GM04504 (cell line): ENCODE results near the gene ODAD2.
"Not testable (repeated sequence)": the region's sequence is repeated elsewhere in the genome, so short reads cannot be mapped to it uniquely, and the experiment has no call there.

ENCODE experiments used
- DNase-seq: peaks from one replicate; pipeline ENCODE4 v3.0.0-alpha.2; 2012; ENCODE audit warnings: low read depth

Gene ODAD2

GRCh38 chr10:27970795-27971194 lies 28.1 kb downstream of the ODAD2 start:
- not testable (repeated sequence) for DNase-seq

GRCh38 chr10:27969931-27970330 lies 28.9 kb downstream of the ODAD2 start:
- not testable (repeated sequence) for DNase-seq

- DNase-seq: no peak
Observed at GRCh38 chr10:27959093-27959715, 39.7 kb downstream of the ODAD2 start.

GRCh38 chr10:27958383-27958782 lies 40.5 kb downstream of the ODAD2 start:
- not testable (repeated sequence) for DNase-seq

GRCh38 chr10:27950242-27950564 lies 48.7 kb downstream of the ODAD2 start:
- no peak for DNase-seq

GRCh38 chr10:27949528-27950241 lies 49.2 kb downstream of the ODAD2 start:
- no peak for DNase-seq

GRCh38 chr10:27948186-27948585 lies 50.7 kb downstream of the ODAD2 start:
- DNase-seq: peak; percentile 67

GRCh38 chr10:27947540-27947939 lies 51.3 kb downstream of the ODAD2 start:
- peak; percentile 3 for DNase-seq

- DNase-seq: no peak
Observed at GRCh38 chr10:27944005-27944404, 54.9 kb downstream of the ODAD2 start.

GRCh38 chr10:27914888-27915287 lies 84.0 kb downstream of the ODAD2 start:
- no peak for DNase-seq

- no peak for DNase-seq
Observed at GRCh38 chr10:27912231-27912630, 86.6 kb downstream of the ODAD2 start.

- DNase-seq: no peak
Observed at GRCh38 chr10:27911539-27911938, 87.3 kb downstream of the ODAD2 start.

- DNase-seq: no peak
Observed at GRCh38 chr10:27911011-27911410, 87.9 kb downstream of the ODAD2 start.

- no peak for DNase-seq
Observed at GRCh38 chr10:27908231-27908630, 90.6 kb downstream of the ODAD2 start.

- not testable (repeated sequence) for DNase-seq
Observed at GRCh38 chr10:27899485-27899884, 99.4 kb downstream of the ODAD2 start.

- DNase-seq: no peak
Observed at GRCh38 chr10:27899058-27899457, 99.8 kb downstream of the ODAD2 start.

- peak; percentile 39 for DNase-seq
Observed at GRCh38 chr10:27893358-27893954, 105.4 kb downstream of the ODAD2 start.

GRCh38 chr10:27890971-27891370 lies 107.9 kb downstream of the ODAD2 start:
- DNase-seq: no peak

- DNase-seq: no peak
Observed at GRCh38 chr10:27889518-27889917, 109.4 kb downstream of the ODAD2 start.

- DNase-seq: peak; percentile 3
Observed at GRCh38 chr10:27884185-27884641, 114.7 kb downstream of the ODAD2 start.

GRCh38 chr10:27878281-27878680 lies 120.6 kb downstream of the ODAD2 start:
- DNase-seq: no peak

- DNase-seq: peak; percentile 32
Observed at GRCh38 chr10:27865221-27865635, 133.7 kb downstream of the ODAD2 start.

- no peak for DNase-seq
Observed at GRCh38 chr10:27861781-27862180, 137.1 kb downstream of the ODAD2 start.
